CD14-positive monocyte (primary cell): ENCODE data around the gene POLK. TPM values are rescaled to one million over a fixed set of nuclear protein-coding genes. Genes with fewer than 3 reads are reported as not detected.

Experiments
- DNase-seq, 3 donors: peaks; one replicate each; pipeline ENCODE4 v3.0.0-alpha.2; 2011 to 2022
- H2AFZ ChIP-seq: 2 replicates; pipeline ENCODE4 v1.6.0; 2012; ENCODE audit warnings: mild to moderate bottlenecking, low read depth, low read length, inconsistent platforms; ENCODE audit not compliant: insufficient read depth, poor library complexity, severe bottlenecking
- H3K27ac ChIP-seq, 2 donors: 1 replicate in 1 of 2; 2 replicates in 1 of 2; pipeline ENCODE4 v1.5.1; 2012 to 2013; ENCODE audit warnings: low read length in 2 of 2, control low read depth in 1 of 2, inconsistent platforms in 1 of 2, low read depth in 1 of 2, mild to moderate bottlenecking in 1 of 2
- H3K27me3 ChIP-seq, 2 donors: one replicate each; pipeline versions ENCODE4 v1.6.0 to v1.6.1; 2011 to 2013; ENCODE audit warnings: low read length in 2 of 2; ENCODE audit not compliant: control insufficient read depth in 2 of 2, insufficient read depth in 2 of 2
- H3K36me3 ChIP-seq, 2 donors: replicated peaks in 1 of 2; 1 replicate in 1 of 2; 2 replicates in 1 of 2; pipeline versions ENCODE4 v1.5.1 to v1.6.1; 2012 to 2013; ENCODE audit warnings: low read length in 2 of 2, control low read depth in 1 of 2, inconsistent platforms in 1 of 2, mild to moderate bottlenecking in 1 of 2; ENCODE audit not compliant: insufficient read depth in 2 of 2, control insufficient read depth in 1 of 2
- H3K4me1 ChIP-seq, 2 donors: 1 replicate in 1 of 2; 2 replicates in 1 of 2; pipeline versions ENCODE4 v1.5.1 to v1.6.1; 2012 to 2013; ENCODE audit warnings: low read length in 2 of 2, control low read depth in 1 of 2, inconsistent platforms in 1 of 2, mild to moderate bottlenecking in 1 of 2, moderate library complexity in 1 of 2; ENCODE audit not compliant: insufficient read depth in 2 of 2, control insufficient read depth in 1 of 2
- H3K4me2 ChIP-seq: replicated peaks from 2 replicates; pipeline ENCODE3; 2012; ENCODE audit warnings: low read length, moderate library complexity, mild to moderate bottlenecking; ENCODE audit not compliant: poor library complexity, severe bottlenecking; ENCODE audit errors: extremely low read depth
- H3K4me3 ChIP-seq, 3 experiments: fragments of 200-600 bp in 1 of 3; sonication (generic) in 1 of 3; replicated peaks in 1 of 3; 1 replicate in 2 of 3; 2 replicates in 1 of 3; pipeline ENCODE4 v1.5.1; 2011 to 2013; ENCODE audit warnings: low read length in 3 of 3, mild to moderate bottlenecking in 3 of 3, control low read depth in 2 of 3, low read depth in 2 of 3, inconsistent platforms in 1 of 3, moderate library complexity in 1 of 3
- H3K79me2 ChIP-seq: 2 replicates; pipeline ENCODE4 v1.6.0; 2012; ENCODE audit warnings: mild to moderate bottlenecking, control low read depth, inconsistent platforms, low read length, moderate library complexity; ENCODE audit not compliant: insufficient read depth
- H3K9ac ChIP-seq: 2 replicates; pipeline ENCODE4 v1.6.0; 2017; ENCODE audit warnings: low read length, mild to moderate bottlenecking; ENCODE audit not compliant: insufficient read depth, poor library complexity, severe bottlenecking
- H3K9me3 ChIP-seq, 2 donors: replicated peaks in 1 of 2; 1 replicate in 1 of 2; 2 replicates in 1 of 2; pipeline versions ENCODE4 v1.5.1 to v1.6.1; 2012 to 2013; ENCODE audit warnings: low read length in 2 of 2, control low read depth in 1 of 2; ENCODE audit not compliant: control insufficient read depth in 1 of 2, insufficient read depth in 1 of 2
- H4K20me1 ChIP-seq: 2 replicates; pipeline ENCODE4 v1.6.0; 2012; ENCODE audit warnings: mild to moderate bottlenecking, low read length, control low read depth, moderate library complexity; ENCODE audit not compliant: insufficient read depth
- H3K27ac Mint-ChIP-seq, 7 donors: one replicate each; pipeline ENCODE4 v1.8.0; 2020; ENCODE audit warnings: mild to moderate bottlenecking in 7 of 7, mixed read lengths in 7 of 7, moderate library complexity in 6 of 7, inconsistent platforms in 2 of 7
- H3K27me3 Mint-ChIP-seq, 3 donors: one replicate each; pipeline ENCODE4 v1.8.0; 2021 to 2022; ENCODE audit warnings: low read depth in 3 of 3, mild to moderate bottlenecking in 3 of 3, mixed read lengths in 3 of 3, moderate library complexity in 3 of 3, inconsistent platforms in 1 of 3
- H3K36me3 Mint-ChIP-seq, 2 donors: one replicate each; pipeline ENCODE4 v1.8.0; 2020; ENCODE audit warnings: mixed read lengths in 2 of 2, inconsistent platforms in 1 of 2, mild to moderate bottlenecking in 1 of 2
- H3K4me1 Mint-ChIP-seq: one replicate; pipeline ENCODE4 v1.8.0; 2020; ENCODE audit warnings: mild to moderate bottlenecking, mixed read lengths
- H3K4me3 Mint-ChIP-seq, 2 donors: one replicate each; pipeline ENCODE4 v1.8.0; 2020; ENCODE audit warnings: mild to moderate bottlenecking in 2 of 2, mixed read lengths in 2 of 2, moderate library complexity in 1 of 2
- H3K9me3 Mint-ChIP-seq, 7 donors: one replicate each; pipeline ENCODE4 v1.8.0; 2020 to 2022; ENCODE audit warnings: mixed read lengths in 7 of 7, mild to moderate bottlenecking in 6 of 7, moderate library complexity in 6 of 7, inconsistent platforms in 2 of 7
- WGBS: methylation state at CpG from one replicate; pipeline ENCODE4 v1.1.5; 2013; ENCODE audit warnings: missing lambda C conversion rate; ENCODE audit not compliant: insufficient coverage; 5-methylcytosine and 5-hydroxymethylcytosine counted together
- intact Hi-C, 2 donors: fragments of 100-400 bp; cut with micrococcal nuclease; formaldehyde crosslinking; loops; one replicate each; pipeline versions ENCODE4 v1.15.0 to v1.15.1; 2023
- polyA plus RNA-seq, 3 donors: library from polyadenylated mRNA; depleted of rRNA in 1 of 3; unstranded in 2 of 3; stranded (reverse) in 1 of 3; fragments of 300-500 nt in 2 of 3; fragments of >200 nt in 1 of 3; fragmentation: Illumina TruSeq in 2 of 3; gene quantifications; 1 replicate in 2 of 3; 2 replicates in 1 of 3; pipeline ENCODE4 v1.2.3, GENCODE V29; 2012 to 2021
- TF ChIP-seq, protein P1 (sequence below): fragments of 200-600 bp; IDR thresholded peaks from one replicate; pipeline ENCODE4 v1.8.0; 2022; ENCODE audit warnings: antibody characterized with exemption, mild to moderate bottlenecking

Gene POLK
- polyA plus RNA-seq, 3 donors = 18.1 to 27.2 (median 22.3) TPM

DNA sequence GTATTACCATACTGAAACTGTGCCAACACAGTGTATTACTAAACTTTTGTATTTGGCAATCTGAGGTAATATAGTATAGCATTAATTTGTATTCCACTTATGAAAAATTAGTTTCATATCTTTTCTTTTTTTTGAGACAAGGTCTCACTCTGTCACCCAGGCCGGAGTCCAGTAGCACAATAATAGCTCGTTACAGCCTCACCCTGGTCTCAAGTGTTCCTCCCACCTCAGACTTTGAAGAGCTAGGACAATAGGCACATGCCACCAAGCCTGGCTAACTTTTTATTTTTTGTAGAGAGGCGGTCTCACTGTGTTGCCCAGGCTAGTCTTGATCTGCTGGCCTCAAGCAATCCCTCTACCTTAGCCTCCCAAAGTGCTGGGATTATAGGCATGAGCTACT is 36.1 kb downstream of the POLK start:
- Histone ChIP-seq H3K4me2 (no peak overlapping the region), H2AFZ (no peak overlapping the region), H3K36me3 (peaks cover 18 to 38% of the 10 kb centered on the region in 2 donors), H3K4me1 (no peaks in the 10 kb centered on the region), H3K4me3 (no peak overlapping the region), H3K79me2 (peaks cover 62% of the 10 kb centered on the region), H3K27ac (no peak overlapping the region), H3K9me3 (no peaks in the 10 kb centered on the region), H3K27me3 (no peaks in the 10 kb centered on the region), H3K9ac (no peak overlapping the region), H4K20me1 (peaks cover 38% of the 10 kb centered on the region)
- TF ChIP-seq, protein P1, sequence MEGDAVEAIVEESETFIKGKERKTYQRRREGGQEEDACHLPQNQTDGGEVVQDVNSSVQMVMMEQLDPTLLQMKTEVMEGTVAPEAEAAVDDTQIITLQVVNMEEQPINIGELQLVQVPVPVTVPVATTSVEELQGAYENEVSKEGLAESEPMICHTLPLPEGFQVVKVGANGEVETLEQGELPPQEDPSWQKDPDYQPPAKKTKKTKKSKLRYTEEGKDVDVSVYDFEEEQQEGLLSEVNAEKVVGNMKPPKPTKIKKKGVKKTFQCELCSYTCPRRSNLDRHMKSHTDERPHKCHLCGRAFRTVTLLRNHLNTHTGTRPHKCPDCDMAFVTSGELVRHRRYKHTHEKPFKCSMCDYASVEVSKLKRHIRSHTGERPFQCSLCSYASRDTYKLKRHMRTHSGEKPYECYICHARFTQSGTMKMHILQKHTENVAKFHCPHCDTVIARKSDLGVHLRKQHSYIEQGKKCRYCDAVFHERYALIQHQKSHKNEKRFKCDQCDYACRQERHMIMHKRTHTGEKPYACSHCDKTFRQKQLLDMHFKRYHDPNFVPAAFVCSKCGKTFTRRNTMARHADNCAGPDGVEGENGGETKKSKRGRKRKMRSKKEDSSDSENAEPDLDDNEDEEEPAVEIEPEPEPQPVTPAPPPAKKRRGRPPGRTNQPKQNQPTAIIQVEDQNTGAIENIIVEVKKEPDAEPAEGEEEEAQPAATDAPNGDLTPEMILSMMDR = no peak
- 90% methylated on average over 2 of the region's 3 CpGs for WGBS
- Mint-ChIP-seq H3K4me1 (peaks cover 7% of the 10 kb centered on the region), H3K9me3 (no peaks in the 10 kb centered on the region), H3K27ac (no peak overlapping the region), H3K27me3 (peaks cover 0 to 3% (median 0%) of the 10 kb centered on the region in 3 donors), H3K36me3 (peaks cover 22 to 33% of the 10 kb centered on the region in 2 donors), H3K4me3 (no peak overlapping the region)
- intact Hi-C loops = no loop called here
- no peak for DNase-seq

DNA sequence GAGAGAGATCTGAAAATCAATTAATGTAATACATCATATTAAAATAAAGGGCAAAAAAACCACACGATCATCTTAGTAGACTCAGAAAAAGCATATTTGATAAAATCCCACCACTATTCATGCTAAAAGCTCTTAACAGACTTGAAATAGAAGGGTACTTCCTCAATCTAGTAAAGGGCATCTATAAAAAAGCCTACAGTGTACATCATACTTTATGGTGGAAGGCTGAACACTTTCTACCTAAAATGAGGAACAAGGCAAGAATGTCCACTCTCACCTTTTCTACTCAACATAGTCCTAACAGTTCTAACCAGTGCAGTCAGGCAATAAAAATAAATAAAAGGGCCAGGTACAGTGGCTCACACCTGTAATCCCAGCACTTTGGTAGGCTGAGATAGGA is 38.9 kb downstream of the POLK start:
- no peak overlapping the region for H2AFZ ChIP-seq
- H3K27me3 ChIP-seq = no peaks in the 10 kb centered on the region
- H4K20me1 ChIP-seq = peaks cover 14% of the 10 kb centered on the region
- no peak overlapping the region for H3K27ac ChIP-seq
- H3K36me3 Mint-ChIP-seq = peaks cover 38 to 47% of the 10 kb centered on the region in 2 donors
- H3K4me3 ChIP-seq = no peak overlapping the region
- no peaks in the 10 kb centered on the region for H3K9me3 ChIP-seq
- no peaks in the 10 kb centered on the region for H3K27me3 Mint-ChIP-seq
- H3K27ac Mint-ChIP-seq = peak overlapping the region in 4 of 7 donors; percentile 15 to 72 (median 55)
- TF ChIP-seq, protein P1 = no peak
- WGBS = no CpG with 5 or more reads among the region's 1 CpG
- peaks cover 45% of the 10 kb centered on the region for H3K79me2 ChIP-seq
- peaks cover 34 to 44% of the 10 kb centered on the region in 2 donors for H3K36me3 ChIP-seq
- H3K4me1 Mint-ChIP-seq = peaks cover 5% of the 10 kb centered on the region
- H3K9me3 Mint-ChIP-seq = no peaks in the 10 kb centered on the region
- no peak for DNase-seq
- H3K9ac ChIP-seq = no peak overlapping the region
- H3K4me3 Mint-ChIP-seq = no peak overlapping the region
- H3K4me2 ChIP-seq = no peak overlapping the region
- intact Hi-C loops = no loop called here
- no peaks in the 10 kb centered on the region for H3K4me1 ChIP-seq
